ENCODE data around the gene DUOXA2.
"Not testable (repeated sequence)": the region's sequence is repeated elsewhere in the genome, so short reads cannot be mapped to it uniquely, and the experiment has no call there.

DUOXA2 gene

GRCh38 chr15:45097466-45097865 is 16.7 kb upstream of the DUOXA2 start:
- DNase-seq: no peak

GRCh38 chr15:45099549-45100165 is 14.5 kb upstream of the DUOXA2 start:
- no peak for DNase-seq

- DNase-seq: no peak
Measured at GRCh38 chr15:45100884-45101625, 13.1 kb upstream of the DUOXA2 start.

GRCh38 chr15:45101749-45102148 is 12.4 kb upstream of the DUOXA2 start:
- DNase-seq: no peak

GRCh38 chr15:45102226-45102625 is 11.9 kb upstream of the DUOXA2 start:
- DNase-seq: no peak

- DNase-seq: not testable (repeated sequence)
Measured at GRCh38 chr15:45104170-45104569, 10.0 kb upstream of the DUOXA2 start.

- DNase-seq: no peak
Measured at GRCh38 chr15:45105586-45105985, 8.5 kb upstream of the DUOXA2 start.

GRCh38 chr15:45106002-45106790 is 7.9 kb upstream of the DUOXA2 start:
- DNase-seq: no peak

- no peak for DNase-seq
Measured at GRCh38 chr15:45107941-45108630, 6.0 kb upstream of the DUOXA2 start.

GRCh38 chr15:45110256-45110820 is 3.8 kb upstream of the DUOXA2 start:
- no peak for DNase-seq

GRCh38 chr15:45111390-45112142 is 2.6 kb upstream of the DUOXA2 start:
- DNase-seq: no peak

- DNase-seq: no peak
Measured at GRCh38 chr15:45112143-45112590, 2.0 kb upstream of the DUOXA2 start.

GRCh38 chr15:45112591-45113379 is 1.3 kb upstream of the DUOXA2 start:
- DNase-seq: no peak

- DNase-seq: no peak
Measured at GRCh38 chr15:45113380-45113990, 641 bp upstream of the DUOXA2 start.

- DNase-seq: no peak
Measured at GRCh38 chr15:45114751-45115085, 592 bp downstream of the DUOXA2 start.

- no peak for DNase-seq
Measured at GRCh38 chr15:45115312-45115820, 1.2 kb downstream of the DUOXA2 start.

- no peak for DNase-seq
Measured at GRCh38 chr15:45116006-45116481, 1.9 kb downstream of the DUOXA2 start.

GRCh38 chr15:45116482-45117307 is 2.6 kb downstream of the DUOXA2 start:
- no peak for DNase-seq

GRCh38 chr15:45117308-45118130 is 3.4 kb downstream of the DUOXA2 start:
- DNase-seq: no peak
